PC-3 (cell line): ENCODE measurements around the gene FOXA3.

Experiments
- EZH2 ChIP-seq: fragments of 300-600 bp; sonication (generic); IDR thresholded peaks from one replicate; pipeline ENCODE4 v1.6.1; 2017; ENCODE audit warnings: antibody characterized with exemption, mild to moderate bottlenecking, low read length; ENCODE audit not compliant: unreplicated experiment
- TF ChIP-seq, protein P1 (sequence below): fragments of 300-600 bp; sonication (generic); conservative IDR thresholded peaks from 2 replicates; pipeline ENCODE4 v1.5.1; 2017; ENCODE audit warnings: antibody characterized with exemption, low read depth, mild to moderate bottlenecking, low read length

DNA sequence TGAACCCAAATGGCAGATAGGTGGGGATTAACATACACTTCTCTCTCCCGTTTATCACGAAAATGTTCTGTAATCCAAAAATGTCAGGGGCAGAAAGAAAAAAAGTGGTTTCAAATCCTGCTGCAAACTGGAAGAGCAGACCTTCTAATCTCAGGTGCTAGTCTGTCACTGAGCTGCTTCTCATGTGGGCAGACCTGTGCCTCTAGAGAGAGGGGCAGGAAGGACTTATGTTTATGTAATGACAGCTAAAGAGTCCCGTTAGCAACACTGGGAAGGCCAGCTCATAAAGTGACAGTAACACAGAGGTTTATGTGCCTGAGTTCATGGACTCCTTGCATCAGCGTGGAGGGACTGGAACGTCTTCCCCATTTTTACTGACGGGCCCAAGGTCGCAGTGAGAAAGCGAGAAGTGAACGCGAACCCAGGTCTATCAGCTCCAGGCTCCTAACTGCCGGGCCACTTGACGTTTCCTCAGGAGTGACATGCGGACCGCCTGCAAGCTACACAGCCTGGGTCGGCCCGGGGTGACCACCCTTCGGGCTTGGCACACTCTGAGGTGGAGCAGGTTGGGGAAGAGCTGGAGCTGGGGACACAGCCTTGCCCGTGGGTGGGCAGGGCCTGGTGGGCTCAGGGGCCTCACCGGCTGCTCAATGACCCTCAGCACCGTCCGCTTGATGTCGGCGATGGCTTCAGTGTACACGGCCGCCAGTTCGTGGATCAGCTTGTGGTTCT is 39.4 kb upstream of the FOXA3 start:
- TF ChIP-seq, protein P1, sequence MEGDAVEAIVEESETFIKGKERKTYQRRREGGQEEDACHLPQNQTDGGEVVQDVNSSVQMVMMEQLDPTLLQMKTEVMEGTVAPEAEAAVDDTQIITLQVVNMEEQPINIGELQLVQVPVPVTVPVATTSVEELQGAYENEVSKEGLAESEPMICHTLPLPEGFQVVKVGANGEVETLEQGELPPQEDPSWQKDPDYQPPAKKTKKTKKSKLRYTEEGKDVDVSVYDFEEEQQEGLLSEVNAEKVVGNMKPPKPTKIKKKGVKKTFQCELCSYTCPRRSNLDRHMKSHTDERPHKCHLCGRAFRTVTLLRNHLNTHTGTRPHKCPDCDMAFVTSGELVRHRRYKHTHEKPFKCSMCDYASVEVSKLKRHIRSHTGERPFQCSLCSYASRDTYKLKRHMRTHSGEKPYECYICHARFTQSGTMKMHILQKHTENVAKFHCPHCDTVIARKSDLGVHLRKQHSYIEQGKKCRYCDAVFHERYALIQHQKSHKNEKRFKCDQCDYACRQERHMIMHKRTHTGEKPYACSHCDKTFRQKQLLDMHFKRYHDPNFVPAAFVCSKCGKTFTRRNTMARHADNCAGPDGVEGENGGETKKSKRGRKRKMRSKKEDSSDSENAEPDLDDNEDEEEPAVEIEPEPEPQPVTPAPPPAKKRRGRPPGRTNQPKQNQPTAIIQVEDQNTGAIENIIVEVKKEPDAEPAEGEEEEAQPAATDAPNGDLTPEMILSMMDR: no peak
- TF ChIP-seq EZH2: no peak
